HL-60 (cell line): ENCODE measurements around the gene SCYGR3.

Experiments used
- GABPA ChIP-seq: IDR thresholded peaks from 2 replicates; pipeline ENCODE4 v1.6.1; 2012; ENCODE audit warnings: low read depth
- POLR2AphosphoS5 ChIP-seq: IDR thresholded peaks from 2 replicates; pipeline ENCODE4 v1.6.1; 2012; ENCODE audit warnings: low read depth

- no peak for TF ChIP-seq POLR2AphosphoS5
- TF ChIP-seq GABPA, result no peak
Measured at GRCh38 chr2:227579791-227580190, 34.8 kb downstream of the SCYGR3 start.
